Measurements from ENCODE around the gene AGMAT. TPM values are rescaled to one million over a fixed set of nuclear protein-coding genes. Genes with fewer than 3 reads are reported as not detected.
A peak's percentile ranks its signal among the peaks of the same experiment; 100 is the strongest.

AGMAT gene
- polyA plus RNA-seq, 1 experiment = 0.74 TPM

DNA sequence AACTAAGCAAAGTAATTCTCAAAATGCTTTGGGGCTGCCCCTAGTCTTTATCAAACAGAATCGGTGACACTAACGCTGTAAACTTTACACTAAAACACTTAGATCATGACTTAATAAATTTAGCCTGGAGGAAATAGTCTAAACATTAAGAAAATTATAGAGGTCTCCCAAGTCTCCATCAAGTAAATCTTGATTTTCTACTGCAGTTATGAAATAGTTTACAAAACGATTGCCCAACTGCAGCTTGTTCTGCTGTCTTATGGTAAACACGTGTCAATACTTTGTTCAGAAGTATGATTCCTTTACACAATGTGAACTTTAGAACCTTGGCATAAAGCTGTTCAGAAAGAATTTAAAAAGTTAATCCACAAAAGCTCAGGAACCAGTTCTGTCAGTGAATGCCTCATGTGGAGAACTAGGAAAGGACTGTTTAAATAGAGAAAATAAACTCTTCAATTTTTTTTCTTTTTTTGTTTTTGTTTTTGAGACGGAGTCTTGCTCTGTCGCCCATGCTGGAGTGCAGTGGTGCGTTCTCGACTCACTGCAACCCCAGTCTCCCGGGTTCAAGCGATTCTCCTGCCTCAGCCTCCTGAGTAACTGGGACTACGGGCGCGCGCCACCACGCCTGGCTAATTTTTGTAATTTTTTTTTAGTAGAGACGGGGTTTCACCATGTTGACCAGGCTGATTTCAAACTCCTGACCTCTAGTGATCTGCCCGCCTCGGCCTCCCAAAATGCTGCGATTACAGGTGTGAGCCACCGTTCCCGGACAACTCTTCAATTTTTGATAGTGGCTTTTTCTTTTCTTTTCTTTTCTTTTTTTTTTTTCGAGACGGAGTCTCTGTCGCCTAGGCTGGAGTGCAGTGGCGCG lies 34.0 kb upstream of the AGMAT start:
- H3K27me3 ChIP-seq (ENCODE audit: control insufficient read depth, insufficient read depth, low read length) = no peaks in the 10 kb centered on the region
- peak overlapping the region; percentile 34 for H3K27ac ChIP-seq (ENCODE audit: low read depth, low read length)
- no peaks in the 10 kb centered on the region; the same call in 1 of the 2 replicates for H3K9me3 ChIP-seq (ENCODE audit: control insufficient read depth, insufficient read depth, low read length)
- POLR2A ChIA-PET = interaction anchor here (0.6 to 2.2 kb wide), 8 partner anchors 9 to 142 kb away, joined by 3 to 17 read pairs (median 4); no protein-coding TSS in a partner anchor
- peak; percentile 38 for DNase-seq (ENCODE audit: low read depth, low spot score)
- peak overlapping the region; percentile 94 for H3K4me3 ChIP-seq (ENCODE audit: low read depth, low read length)
- TF ChIP-seq, protein P1, sequence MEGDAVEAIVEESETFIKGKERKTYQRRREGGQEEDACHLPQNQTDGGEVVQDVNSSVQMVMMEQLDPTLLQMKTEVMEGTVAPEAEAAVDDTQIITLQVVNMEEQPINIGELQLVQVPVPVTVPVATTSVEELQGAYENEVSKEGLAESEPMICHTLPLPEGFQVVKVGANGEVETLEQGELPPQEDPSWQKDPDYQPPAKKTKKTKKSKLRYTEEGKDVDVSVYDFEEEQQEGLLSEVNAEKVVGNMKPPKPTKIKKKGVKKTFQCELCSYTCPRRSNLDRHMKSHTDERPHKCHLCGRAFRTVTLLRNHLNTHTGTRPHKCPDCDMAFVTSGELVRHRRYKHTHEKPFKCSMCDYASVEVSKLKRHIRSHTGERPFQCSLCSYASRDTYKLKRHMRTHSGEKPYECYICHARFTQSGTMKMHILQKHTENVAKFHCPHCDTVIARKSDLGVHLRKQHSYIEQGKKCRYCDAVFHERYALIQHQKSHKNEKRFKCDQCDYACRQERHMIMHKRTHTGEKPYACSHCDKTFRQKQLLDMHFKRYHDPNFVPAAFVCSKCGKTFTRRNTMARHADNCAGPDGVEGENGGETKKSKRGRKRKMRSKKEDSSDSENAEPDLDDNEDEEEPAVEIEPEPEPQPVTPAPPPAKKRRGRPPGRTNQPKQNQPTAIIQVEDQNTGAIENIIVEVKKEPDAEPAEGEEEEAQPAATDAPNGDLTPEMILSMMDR (IDR thresholded peaks at IDR 0.05; ENCODE audit: low read depth, low read length) = no peak
- CTCF ChIA-PET = interaction anchor here (0.6 kb wide), 1 partner anchor 207 kb away, joined by 4 read pairs; no protein-coding TSS in a partner anchor

DNA sequence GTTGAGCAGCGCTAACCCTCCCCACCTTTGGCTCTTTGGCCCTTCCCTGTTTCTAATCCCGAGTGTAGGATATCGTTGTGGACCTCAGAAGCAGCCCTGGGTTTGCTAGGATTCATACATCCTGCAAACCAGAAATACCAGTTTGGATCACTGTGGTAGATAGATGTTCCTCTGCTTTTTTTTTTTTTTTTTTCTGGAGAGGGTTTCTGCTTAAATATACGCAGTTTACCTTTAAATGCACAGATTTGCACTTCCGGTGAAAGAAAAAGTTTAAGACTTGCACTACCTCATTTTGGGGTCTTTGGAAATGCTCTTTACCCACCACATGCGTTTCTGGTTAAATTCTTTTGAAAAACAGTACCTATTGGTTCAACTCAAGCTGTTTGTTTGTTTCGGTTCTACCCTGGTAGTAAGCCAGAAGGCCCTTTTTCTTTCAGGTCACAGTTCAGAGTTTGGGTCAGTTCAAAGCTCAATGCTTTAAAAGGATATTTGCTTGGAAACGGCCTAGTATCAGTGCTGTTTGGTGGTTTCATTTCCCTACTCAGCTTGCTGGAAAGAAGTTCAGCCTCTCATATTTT lies 33.3 kb upstream of the AGMAT start:
- Histone ChIP-seq H3K9me3 (ENCODE audit: control insufficient read depth, insufficient read depth, low read length) (no peaks in the 10 kb centered on the region; the same call in 1 of the 2 replicates), H3K4me3 (ENCODE audit: low read depth, low read length) (peak overlapping the region; percentile 94), H3K27me3 (ENCODE audit: control insufficient read depth, insufficient read depth, low read length) (no peaks in the 10 kb centered on the region), H3K27ac (ENCODE audit: low read depth, low read length) (peak overlapping the region; percentile 89)
- POLR2A ChIA-PET = interaction anchor here (0.9 to 2.2 kb wide), 8 partner anchors 8 to 143 kb away, joined by 3 to 17 read pairs (median 4); no protein-coding TSS in a partner anchor
- DNase-seq (ENCODE audit: low read depth, low spot score) = no peak
- TF ChIP-seq, protein P1 (IDR thresholded peaks at IDR 0.05; ENCODE audit: low read depth, low read length) = no peak
- CTCF ChIA-PET = interaction anchor here (0.6 to 1.2 kb wide), 3 partner anchors 22 to 208 kb away, joined by 3 to 4 read pairs (median 3); no protein-coding TSS in a partner anchor

DNA sequence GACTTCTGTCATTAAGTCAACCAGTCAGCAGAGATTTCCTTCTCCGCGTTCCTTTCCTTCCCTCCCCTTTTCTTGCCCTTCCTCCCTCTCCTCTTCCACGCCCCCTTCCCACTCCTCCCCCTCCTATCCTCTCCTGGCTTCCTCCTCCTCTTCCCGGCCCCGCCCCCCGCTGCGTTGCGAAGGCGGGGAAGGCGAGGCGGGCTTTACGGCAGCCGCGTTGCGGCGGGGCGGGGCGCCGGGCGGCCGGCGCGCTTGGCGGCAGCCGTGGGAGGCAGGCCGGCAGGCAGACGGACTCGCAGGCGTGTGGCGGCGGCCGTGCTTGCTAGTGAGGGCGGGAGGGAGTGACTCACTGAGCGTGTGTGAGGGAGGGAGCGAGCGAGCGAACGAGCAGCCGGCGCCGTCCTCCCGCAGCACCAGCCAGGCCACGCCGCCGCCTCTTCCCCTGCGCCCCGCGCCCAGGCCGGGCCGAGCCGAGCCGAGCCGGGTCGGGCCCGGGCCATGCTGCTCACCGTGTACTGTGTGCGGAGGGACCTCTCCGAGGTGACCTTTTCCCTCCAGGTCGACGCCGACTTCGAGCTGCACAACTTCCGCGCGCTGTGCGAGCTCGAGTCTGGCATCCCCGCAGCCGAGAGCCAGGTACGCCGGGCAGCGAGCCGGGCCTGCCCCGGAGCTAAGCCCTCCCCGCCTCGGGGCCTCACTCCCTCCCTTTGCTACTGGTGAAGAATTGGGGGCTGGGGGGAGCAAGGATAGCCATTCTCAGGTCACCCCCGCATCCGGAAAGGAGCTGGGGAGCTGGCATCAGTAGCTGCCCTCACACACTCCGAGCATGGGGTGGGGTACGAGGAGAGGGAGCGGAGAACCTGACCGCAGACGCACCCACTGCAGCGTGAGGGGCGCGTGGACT lies 32.6 kb upstream of the AGMAT start, which contains the start of gene DDI2:
Gene DDI2, plus strand, starts transcription at position 286 of the 904 bp plus-strand sequence. Its CDS starts 213 bp downstream, at position 499.
- POLR2A ChIA-PET = interaction anchor here (0.6 to 2.2 kb wide), 8 partner anchors 10 to 144 kb away, joined by 3 to 17 read pairs (median 4); no protein-coding TSS in a partner anchor
- CTCF ChIA-PET = interaction anchor here (0.8 to 1.2 kb wide), 2 partner anchors 21 to 174 kb away, joined by 3 read pairs; no protein-coding TSS in a partner anchor

GRCh38 chr1:15616373-15617172 lies 31.7 kb upstream of the AGMAT start:
- DNase-seq (ENCODE audit: low read depth, low spot score) = no peak
- Histone ChIP-seq H3K9me3 (ENCODE audit: control insufficient read depth, insufficient read depth, low read length) (no peaks in the 10 kb centered on the region; the same call in 1 of the 2 replicates), H3K4me3 (ENCODE audit: low read depth, low read length) (peak overlapping the region; percentile 66), H3K27me3 (ENCODE audit: control insufficient read depth, insufficient read depth, low read length) (no peaks in the 10 kb centered on the region), H3K27ac (ENCODE audit: low read depth, low read length) (peak overlapping the region; percentile 80)
- POLR2A ChIA-PET = interaction anchor here (0.9 kb wide), 1 partner anchor 145 kb away, joined by 3 read pairs; no protein-coding TSS in a partner anchor
- CTCF ChIA-PET = no interaction called here
- TF ChIP-seq, protein P1 (IDR thresholded peaks at IDR 0.05; ENCODE audit: low read depth, low read length) = no peak

More for the DNA sequence above, 32.6 kb upstream of the AGMAT start, which contains the start of gene DDI2:
- peak; percentile 92 for DNase-seq (ENCODE audit: low read depth, low spot score)
- peak within 1 kb of the TSS; percentile 89 for H3K27ac ChIP-seq (ENCODE audit: low read depth, low read length)
- TF ChIP-seq, protein P1 (IDR thresholded peaks at IDR 0.05; ENCODE audit: low read depth, low read length) = no peak
- peak within 1 kb of the TSS; percentile 94 for H3K4me3 ChIP-seq (ENCODE audit: low read depth, low read length)
- no peaks in the 10 kb centered on the region for H3K27me3 ChIP-seq (ENCODE audit: control insufficient read depth, insufficient read depth, low read length)
- no peaks in the 10 kb centered on the region; the same call in 1 of the 2 replicates for H3K9me3 ChIP-seq (ENCODE audit: control insufficient read depth, insufficient read depth, low read length)
